ENCODE measurements around the gene TNFRSF8.

- TF ChIP-seq CTCF (conservative IDR thresholded peaks at IDR 0.05; ENCODE audit: low read depth, low read length), result no peak
- no peak for TF ChIP-seq EZH2 (IDR thresholded peaks at IDR 0.05; ENCODE audit: borderline replicate concordance, low read depth, low read length, poor library complexity, severe bottlenecking)
Measured at GRCh38 chr1:12172042-12172851, 109.1 kb downstream of the TNFRSF8 start.
